ENCODE measurements around the gene WNT3.
"Not testable (repeated sequence)": the region's sequence is repeated elsewhere in the genome, so short reads cannot be mapped to it uniquely, and the experiment has no call there.

DNA sequence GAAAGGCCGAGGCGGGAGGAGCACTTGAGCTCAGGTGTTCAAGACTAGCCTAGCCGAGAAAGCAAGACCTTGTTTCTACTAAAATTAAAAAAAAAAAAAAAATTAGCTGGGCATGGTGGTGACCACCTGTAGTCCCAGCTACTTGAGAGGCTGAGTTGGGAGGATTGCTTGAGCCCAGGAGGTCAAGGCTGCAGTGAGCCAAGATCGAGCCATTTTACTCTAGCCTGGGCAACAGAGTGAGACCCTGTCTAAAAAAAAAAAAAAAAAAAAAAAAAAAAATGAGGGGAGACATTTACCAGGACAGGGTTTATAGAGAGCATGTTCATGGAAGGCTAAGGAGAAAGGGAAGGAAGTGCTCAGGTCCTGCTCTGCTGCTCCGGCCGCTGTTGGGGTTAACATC lies 25.5 kb downstream of the WNT3 start:
- not testable (repeated sequence) for TF ChIP-seq YY1 (IDR thresholded peaks at IDR 0.05); HNF4G (IDR thresholded peaks at IDR 0.05); TAF1 (conservative IDR thresholded peaks at IDR 0.05); JUND (IDR thresholded peaks at IDR 0.05); RAD21 (IDR thresholded peaks at IDR 0.05); GABPA (IDR thresholded peaks at IDR 0.05 in 1 of 2, conservative IDR thresholded peaks at IDR 0.05 in 1 of 2)
- TF ChIP-seq, protein P1, sequence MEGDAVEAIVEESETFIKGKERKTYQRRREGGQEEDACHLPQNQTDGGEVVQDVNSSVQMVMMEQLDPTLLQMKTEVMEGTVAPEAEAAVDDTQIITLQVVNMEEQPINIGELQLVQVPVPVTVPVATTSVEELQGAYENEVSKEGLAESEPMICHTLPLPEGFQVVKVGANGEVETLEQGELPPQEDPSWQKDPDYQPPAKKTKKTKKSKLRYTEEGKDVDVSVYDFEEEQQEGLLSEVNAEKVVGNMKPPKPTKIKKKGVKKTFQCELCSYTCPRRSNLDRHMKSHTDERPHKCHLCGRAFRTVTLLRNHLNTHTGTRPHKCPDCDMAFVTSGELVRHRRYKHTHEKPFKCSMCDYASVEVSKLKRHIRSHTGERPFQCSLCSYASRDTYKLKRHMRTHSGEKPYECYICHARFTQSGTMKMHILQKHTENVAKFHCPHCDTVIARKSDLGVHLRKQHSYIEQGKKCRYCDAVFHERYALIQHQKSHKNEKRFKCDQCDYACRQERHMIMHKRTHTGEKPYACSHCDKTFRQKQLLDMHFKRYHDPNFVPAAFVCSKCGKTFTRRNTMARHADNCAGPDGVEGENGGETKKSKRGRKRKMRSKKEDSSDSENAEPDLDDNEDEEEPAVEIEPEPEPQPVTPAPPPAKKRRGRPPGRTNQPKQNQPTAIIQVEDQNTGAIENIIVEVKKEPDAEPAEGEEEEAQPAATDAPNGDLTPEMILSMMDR (IDR thresholded peaks at IDR 0.05; ENCODE audit: low read depth, low read length, missing input control), result not testable (repeated sequence)
- TF ChIP-seq, protein P2, sequence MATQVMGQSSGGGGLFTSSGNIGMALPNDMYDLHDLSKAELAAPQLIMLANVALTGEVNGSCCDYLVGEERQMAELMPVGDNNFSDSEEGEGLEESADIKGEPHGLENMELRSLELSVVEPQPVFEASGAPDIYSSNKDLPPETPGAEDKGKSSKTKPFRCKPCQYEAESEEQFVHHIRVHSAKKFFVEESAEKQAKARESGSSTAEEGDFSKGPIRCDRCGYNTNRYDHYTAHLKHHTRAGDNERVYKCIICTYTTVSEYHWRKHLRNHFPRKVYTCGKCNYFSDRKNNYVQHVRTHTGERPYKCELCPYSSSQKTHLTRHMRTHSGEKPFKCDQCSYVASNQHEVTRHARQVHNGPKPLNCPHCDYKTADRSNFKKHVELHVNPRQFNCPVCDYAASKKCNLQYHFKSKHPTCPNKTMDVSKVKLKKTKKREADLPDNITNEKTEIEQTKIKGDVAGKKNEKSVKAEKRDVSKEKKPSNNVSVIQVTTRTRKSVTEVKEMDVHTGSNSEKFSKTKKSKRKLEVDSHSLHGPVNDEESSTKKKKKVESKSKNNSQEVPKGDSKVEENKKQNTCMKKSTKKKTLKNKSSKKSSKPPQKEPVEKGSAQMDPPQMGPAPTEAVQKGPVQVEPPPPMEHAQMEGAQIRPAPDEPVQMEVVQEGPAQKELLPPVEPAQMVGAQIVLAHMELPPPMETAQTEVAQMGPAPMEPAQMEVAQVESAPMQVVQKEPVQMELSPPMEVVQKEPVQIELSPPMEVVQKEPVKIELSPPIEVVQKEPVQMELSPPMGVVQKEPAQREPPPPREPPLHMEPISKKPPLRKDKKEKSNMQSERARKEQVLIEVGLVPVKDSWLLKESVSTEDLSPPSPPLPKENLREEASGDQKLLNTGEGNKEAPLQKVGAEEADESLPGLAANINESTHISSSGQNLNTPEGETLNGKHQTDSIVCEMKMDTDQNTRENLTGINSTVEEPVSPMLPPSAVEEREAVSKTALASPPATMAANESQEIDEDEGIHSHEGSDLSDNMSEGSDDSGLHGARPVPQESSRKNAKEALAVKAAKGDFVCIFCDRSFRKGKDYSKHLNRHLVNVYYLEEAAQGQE (IDR thresholded peaks at IDR 0.05), result not testable (repeated sequence)
